SH-SY5Y (cell line): Measurements from ENCODE around the gene TRAPPC14.

Experiments
- GATA2 ChIP-seq: IDR thresholded peaks from 2 replicates; pipeline ENCODE4 v1.6.1; 2011; ENCODE audit warnings: mild to moderate bottlenecking, low read depth, low read length
- GATA3 ChIP-seq: IDR thresholded peaks from 2 replicates; pipeline ENCODE4 v1.6.1; 2011; ENCODE audit warnings: low read depth, mild to moderate bottlenecking, low read length, moderate library complexity

DNA sequence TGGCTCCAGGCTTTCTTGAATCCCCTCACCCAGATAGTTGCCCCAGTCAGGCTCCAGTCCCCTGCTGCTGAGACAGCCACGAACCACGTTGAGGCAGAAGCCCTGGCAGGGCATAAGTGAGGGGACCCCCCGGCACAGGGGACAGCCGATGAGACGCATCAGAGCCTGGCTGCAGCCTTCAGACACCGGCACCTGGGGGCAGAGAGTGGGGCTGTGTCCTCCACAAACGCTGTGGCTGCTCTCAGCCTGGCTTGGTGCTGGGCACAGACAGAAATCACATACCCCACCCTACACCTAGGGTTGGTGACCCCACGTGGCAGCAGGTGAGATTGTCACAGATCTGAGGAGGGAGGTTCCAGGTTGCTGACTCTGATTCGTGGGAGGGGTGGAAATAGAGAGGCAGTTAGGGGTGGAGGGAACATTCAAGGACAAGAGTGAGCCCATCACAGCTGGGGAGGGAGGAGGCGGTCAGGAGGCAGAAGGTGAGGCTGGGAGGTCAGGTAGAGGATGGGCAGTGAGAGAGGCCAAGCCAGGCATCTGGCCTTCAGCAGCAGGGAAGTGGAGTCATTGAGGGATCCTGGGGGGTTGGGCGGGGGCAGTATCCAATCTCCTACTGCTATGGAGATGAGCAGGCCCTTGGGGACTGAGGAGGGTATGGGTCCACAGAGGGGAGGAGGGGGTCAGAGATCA, 15.4 kb upstream of the TRAPPC14 start:
- TF ChIP-seq GATA3 = no peak
- TF ChIP-seq GATA2 = no peak
